ENCODE measurements around the gene DPY19L1.

The DPY19L1 gene

DNA sequence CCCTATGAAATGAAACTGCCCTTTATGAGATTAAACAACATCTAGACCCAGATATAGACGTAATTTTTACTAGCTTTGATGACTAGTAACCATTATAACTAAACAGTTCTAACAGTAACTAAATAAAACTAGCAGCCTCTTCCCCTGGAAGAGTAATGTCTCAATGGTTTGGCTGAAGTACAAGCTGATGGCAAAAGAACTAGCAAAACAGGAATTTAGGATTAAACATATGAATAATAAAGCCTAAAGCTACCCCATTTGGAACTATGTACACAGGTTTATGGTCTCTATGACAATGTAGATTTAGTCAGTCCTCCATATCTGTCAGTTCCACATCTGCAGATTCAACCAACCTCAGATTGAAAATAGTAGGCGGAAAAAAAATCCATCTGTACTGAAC, 6.4 kb downstream of the DPY19L1 start:
- H3K27ac ChIP-seq, result no peak overlapping the region
- TF ChIP-seq, protein P1, sequence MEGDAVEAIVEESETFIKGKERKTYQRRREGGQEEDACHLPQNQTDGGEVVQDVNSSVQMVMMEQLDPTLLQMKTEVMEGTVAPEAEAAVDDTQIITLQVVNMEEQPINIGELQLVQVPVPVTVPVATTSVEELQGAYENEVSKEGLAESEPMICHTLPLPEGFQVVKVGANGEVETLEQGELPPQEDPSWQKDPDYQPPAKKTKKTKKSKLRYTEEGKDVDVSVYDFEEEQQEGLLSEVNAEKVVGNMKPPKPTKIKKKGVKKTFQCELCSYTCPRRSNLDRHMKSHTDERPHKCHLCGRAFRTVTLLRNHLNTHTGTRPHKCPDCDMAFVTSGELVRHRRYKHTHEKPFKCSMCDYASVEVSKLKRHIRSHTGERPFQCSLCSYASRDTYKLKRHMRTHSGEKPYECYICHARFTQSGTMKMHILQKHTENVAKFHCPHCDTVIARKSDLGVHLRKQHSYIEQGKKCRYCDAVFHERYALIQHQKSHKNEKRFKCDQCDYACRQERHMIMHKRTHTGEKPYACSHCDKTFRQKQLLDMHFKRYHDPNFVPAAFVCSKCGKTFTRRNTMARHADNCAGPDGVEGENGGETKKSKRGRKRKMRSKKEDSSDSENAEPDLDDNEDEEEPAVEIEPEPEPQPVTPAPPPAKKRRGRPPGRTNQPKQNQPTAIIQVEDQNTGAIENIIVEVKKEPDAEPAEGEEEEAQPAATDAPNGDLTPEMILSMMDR (conservative IDR thresholded peaks at IDR 0.05), result no peak

GRCh38 chr7:35029311-35029710, 8.0 kb downstream of the DPY19L1 start:
- no peak overlapping the region for H3K27ac ChIP-seq
- TF ChIP-seq, protein P1 (conservative IDR thresholded peaks at IDR 0.05), result no peak; the same call in 1 of the 2 replicates

- TF ChIP-seq, protein P1 (conservative IDR thresholded peaks at IDR 0.05), result no peak
- H3K27ac ChIP-seq, result peak overlapping the region; percentile 51
Measured at GRCh38 chr7:35026150-35026549, 11.1 kb downstream of the DPY19L1 start.

DNA sequence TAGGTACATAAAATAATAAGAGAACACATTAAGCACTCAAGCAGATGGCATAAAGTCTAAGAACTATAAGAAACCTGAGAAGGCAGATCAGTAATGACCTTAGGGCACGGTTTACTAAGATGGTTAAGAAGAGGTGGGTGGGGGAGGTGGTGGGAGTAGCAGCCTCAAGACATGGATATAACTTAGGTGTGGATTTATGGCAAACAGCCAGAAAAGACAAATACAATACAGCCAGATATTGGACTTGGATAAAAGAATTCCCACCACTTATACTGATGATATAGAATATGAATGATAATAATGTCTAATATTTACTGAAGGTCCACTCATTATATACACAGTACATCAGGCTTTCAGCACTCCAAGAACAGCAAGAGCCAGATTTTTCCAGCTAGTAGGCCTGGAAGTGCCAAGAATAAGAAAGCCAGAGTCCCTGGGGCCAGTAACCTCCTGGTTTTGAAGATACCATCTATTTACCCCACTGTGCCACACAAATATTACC, 11.9 kb downstream of the DPY19L1 start:
- TF ChIP-seq, protein P1 (conservative IDR thresholded peaks at IDR 0.05), result no peak
- H3K27ac ChIP-seq, result peak overlapping the region; percentile 51

GRCh38 chr7:35024298-35024697, 13.0 kb downstream of the DPY19L1 start:
- no peak overlapping the region; the same call in 1 of the 2 replicates for H3K27ac ChIP-seq
- TF ChIP-seq, protein P1 (conservative IDR thresholded peaks at IDR 0.05), result no peak

DNA sequence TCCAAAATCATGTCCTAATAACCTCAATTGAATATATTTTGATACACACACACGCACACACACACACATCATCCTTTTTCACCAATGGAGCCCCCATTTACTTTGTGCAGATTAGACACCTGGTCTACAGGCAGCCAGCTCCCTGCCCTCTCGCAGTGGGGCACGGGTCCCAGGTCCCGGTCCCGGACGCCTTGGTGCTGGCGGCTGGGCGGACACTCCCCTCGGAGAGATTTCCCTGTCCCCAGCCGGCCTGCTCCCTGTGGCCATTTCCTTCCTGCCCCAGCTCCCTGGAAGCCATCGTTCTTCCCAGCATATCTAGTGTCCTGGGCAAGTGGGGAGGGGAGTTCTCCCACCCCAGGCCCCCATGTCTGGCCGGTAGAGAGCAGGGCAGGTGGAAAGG, 14.6 kb downstream of the DPY19L1 start:
- H3K27ac ChIP-seq, result no peak overlapping the region
- TF ChIP-seq, protein P1 (conservative IDR thresholded peaks at IDR 0.05), result no peak

GRCh38 chr7:35021445-35021844, 15.8 kb downstream of the DPY19L1 start:
- TF ChIP-seq, protein P1 (conservative IDR thresholded peaks at IDR 0.05), result no peak
- H3K27ac ChIP-seq, result no peak overlapping the region

Data from VCaP (cell line).